Activated CD8-positive, alpha-beta T cell treated with anti-CD3 and anti-CD28 coated beads for 36 hours (primary cell): Measurements from ENCODE around the gene SH3YL1. TPM values are rescaled to one million over a fixed set of nuclear protein-coding genes. Genes with fewer than 3 reads are reported as not detected.

Experiments
- ATAC-seq: fragments of 200-7000 bp; cut with Tn5 transposase; one replicate; pipeline ENCODE4 v1.10.0; 2021; ENCODE audit warnings: mild to moderate bottlenecking, moderate library complexity
- CTCF ChIA-PET: fragments of 350-600 bp; sonication (Branson Sonifier 250); formaldehyde crosslinking; loops from one replicate; lab custom pipeline; 2021; ENCODE audit warnings: antibody characterized with exemption; lab: Charles Lee
- POLR2A ChIA-PET: fragments of 350-600 bp; sonication (Branson Sonifier 250); formaldehyde crosslinking; loops from one replicate; lab custom pipeline; 2021; ENCODE audit warnings: antibody characterized with exemption; lab: Charles Lee
- DNase-seq: peaks from one replicate; pipeline ENCODE4 v3.0.0-alpha.2; 2020
- H3K27ac Mint-ChIP-seq: one replicate; pipeline ENCODE4 v1.8.0; 2021; ENCODE audit warnings: mild to moderate bottlenecking, mixed read lengths
- H3K27me3 Mint-ChIP-seq: one replicate; pipeline ENCODE4 v1.8.0; 2021; ENCODE audit warnings: mixed read lengths
- H3K36me3 Mint-ChIP-seq: one replicate; pipeline ENCODE4 v1.8.0; 2021; ENCODE audit warnings: low read depth, mixed read lengths
- H3K4me1 Mint-ChIP-seq: one replicate; pipeline ENCODE4 v1.8.0; 2021; ENCODE audit warnings: low read depth, mixed read lengths
- H3K4me3 Mint-ChIP-seq: one replicate; pipeline ENCODE4 v1.8.0; 2021; ENCODE audit warnings: mild to moderate bottlenecking, moderate library complexity, mixed read lengths
- H3K9me3 Mint-ChIP-seq: one replicate; pipeline ENCODE4 v1.8.0; 2021; ENCODE audit warnings: mixed read lengths
- CTCF ChIP-seq: fragments of 200-600 bp; IDR thresholded peaks from one replicate; pipeline ENCODE4 v1.8.0; 2022; ENCODE audit warnings: antibody characterized with exemption, mild to moderate bottlenecking
- intact Hi-C: fragments of 100-400 bp; cut with micrococcal nuclease; formaldehyde crosslinking; loops from one replicate; pipeline ENCODE4 v1.10.0; 2022
- total RNA-seq, 2 experiments: library from RNA; stranded (reverse); gene quantifications; one replicate each; pipeline ENCODE4 v1.2.3, GENCODE V29; 2021

SH3YL1 gene
- total RNA-seq, 2 experiments from 2014 or later: 18.5 to 19.9 TPM

- peaks cover 33% of the 10 kb centered on the region for H3K36me3 Mint-ChIP-seq
- CTCF ChIA-PET: interaction anchor here (1.0 to 1.9 kb wide), 2 partner anchors 14 to 21 kb away, joined by 3 to 4 read pairs; no protein-coding TSS in a partner anchor
- intact Hi-C loops: no loop called here
- no peak for DNase-seq
- peaks cover 57% of the 10 kb centered on the region for H3K4me1 Mint-ChIP-seq
- no peak overlapping the region for H3K27ac Mint-ChIP-seq
- H3K9me3 Mint-ChIP-seq: no peaks in the 10 kb centered on the region
- no peak for ATAC-seq
- POLR2A ChIA-PET: interaction anchor here (0.9 kb wide), 1 partner anchor 13 kb away, joined by 3 read pairs; no protein-coding TSS in a partner anchor
- H3K4me3 Mint-ChIP-seq: no peak overlapping the region
- H3K27me3 Mint-ChIP-seq: no peaks in the 10 kb centered on the region
- no peak for TF ChIP-seq CTCF
Observed at GRCh38 chr2:268323-268722, 4.5 kb upstream of the SH3YL1 start.

- H3K36me3 Mint-ChIP-seq: peaks cover 34% of the 10 kb centered on the region
- peak within 1 kb of the TSS; percentile 93 for H3K4me3 Mint-ChIP-seq
- intact Hi-C loops: no loop called here
- peak within 1 kb of the TSS; percentile 96 for H3K27ac Mint-ChIP-seq
- ATAC-seq (peak; percentile 88), DNase-seq (peak; percentile 96)
- no peak for TF ChIP-seq CTCF
- H3K4me1 Mint-ChIP-seq: peaks cover 39% of the 10 kb centered on the region
- no peaks in the 10 kb centered on the region for H3K27me3 Mint-ChIP-seq
- H3K9me3 Mint-ChIP-seq: peaks cover 2% of the 10 kb centered on the region
- ChIA-PET CTCF (interaction anchor here (2.0 kb wide), 1 partner anchor 11 kb away, joined by 4 read pairs; no protein-coding TSS in a partner anchor), POLR2A (interaction anchor here (1.7 kb wide), 1 partner anchor 22 kb away, joined by 4 read pairs; no protein-coding TSS in a partner anchor)
Observed at GRCh38 chr2:264493-265468, 949 bp upstream of the SH3YL1 start, which contains the start of gene ACP1. Gene ACP1, plus strand, starts transcription at chr2:264947. Its CDS starts 18 bp downstream, at chr2:264965.

- ChIA-PET CTCF (interaction anchor here (0.9 to 2.0 kb wide), 4 partner anchors 12 to 372 kb away, joined by 3 to 5 read pairs (median 4); no protein-coding TSS in a partner anchor), POLR2A (interaction anchor here (0.6 to 1.6 kb wide), 2 partner anchors 25 to 690 kb away, joined by 3 read pairs; no protein-coding TSS in a partner anchor)
- ATAC-seq: no peak
- intact Hi-C loops: no loop called here
- H3K36me3 Mint-ChIP-seq: peaks cover 46% of the 10 kb centered on the region
- peak overlapping the region; percentile 93 for H3K4me3 Mint-ChIP-seq
- no peaks in the 10 kb centered on the region for H3K27me3 Mint-ChIP-seq
- H3K9me3 Mint-ChIP-seq: peaks cover 13% of the 10 kb centered on the region
- TF ChIP-seq CTCF: no peak
- peak overlapping the region; percentile 78 for H3K27ac Mint-ChIP-seq
- H3K4me1 Mint-ChIP-seq: peaks cover 27% of the 10 kb centered on the region
- DNase-seq: no peak
Observed at GRCh38 chr2:263022-263738, 652 bp downstream of the SH3YL1 start.

- Mint-ChIP-seq H3K4me1 (peaks cover 19% of the 10 kb centered on the region), H3K4me3 (no peak overlapping the region), H3K27ac (no peak overlapping the region), H3K27me3 (no peaks in the 10 kb centered on the region), H3K36me3 (peaks cover 41% of the 10 kb centered on the region), H3K9me3 (peaks cover 17% of the 10 kb centered on the region)
- ChIA-PET POLR2A (interaction anchor here (0.5 kb wide), 1 partner anchor 683 kb away, joined by 3 read pairs; no protein-coding TSS in a partner anchor), CTCF (interaction anchor here (0.8 to 1.7 kb wide), 5 partner anchors 11 to 28 kb away, joined by 3 to 5 read pairs (median 4); no protein-coding TSS in a partner anchor)
- no peak for ATAC-seq
- no peak for TF ChIP-seq CTCF
- no peak for DNase-seq
- intact Hi-C loops: no loop called here
Observed at GRCh38 chr2:262117-262516, 1.7 kb downstream of the SH3YL1 start.
